ENCODE data around the gene RALGPS2. TPM values are rescaled to one million over a fixed set of nuclear protein-coding genes. Genes with fewer than 3 reads are reported as not detected.

RALGPS2 gene
- polyA plus RNA-seq, 1 of the 3 experiments (the other 2 are of a cell fraction), result 5.1 TPM

DNA sequence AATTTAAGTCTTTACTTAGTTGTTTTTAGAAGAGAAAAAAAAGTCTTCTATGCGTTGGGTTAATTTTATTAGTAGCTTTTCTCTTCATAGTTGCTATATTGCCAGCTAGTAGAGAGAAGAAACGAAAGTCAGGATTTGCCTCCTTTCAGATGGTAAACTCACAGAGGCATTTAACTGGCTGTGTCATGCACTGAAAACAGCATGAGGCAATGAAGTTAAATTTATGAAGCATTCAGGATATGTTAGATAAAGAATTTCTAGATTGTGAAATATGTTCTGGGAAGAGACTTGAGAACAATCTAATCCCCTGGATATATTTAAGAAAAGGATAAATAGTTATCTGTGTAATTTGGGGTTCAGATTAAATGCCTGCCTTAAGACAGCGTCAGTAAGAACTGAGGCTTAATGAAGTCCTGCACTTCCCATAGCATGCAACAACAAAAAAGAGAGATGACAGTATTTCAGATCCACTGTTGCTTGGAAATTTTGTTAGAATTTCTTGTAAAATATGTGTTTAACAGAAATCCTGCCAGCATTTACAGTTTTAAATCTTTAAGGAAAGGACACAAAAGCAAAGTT is 144.2 kb downstream of the RALGPS2 start (continued):
- TF ChIP-seq, protein P1, sequence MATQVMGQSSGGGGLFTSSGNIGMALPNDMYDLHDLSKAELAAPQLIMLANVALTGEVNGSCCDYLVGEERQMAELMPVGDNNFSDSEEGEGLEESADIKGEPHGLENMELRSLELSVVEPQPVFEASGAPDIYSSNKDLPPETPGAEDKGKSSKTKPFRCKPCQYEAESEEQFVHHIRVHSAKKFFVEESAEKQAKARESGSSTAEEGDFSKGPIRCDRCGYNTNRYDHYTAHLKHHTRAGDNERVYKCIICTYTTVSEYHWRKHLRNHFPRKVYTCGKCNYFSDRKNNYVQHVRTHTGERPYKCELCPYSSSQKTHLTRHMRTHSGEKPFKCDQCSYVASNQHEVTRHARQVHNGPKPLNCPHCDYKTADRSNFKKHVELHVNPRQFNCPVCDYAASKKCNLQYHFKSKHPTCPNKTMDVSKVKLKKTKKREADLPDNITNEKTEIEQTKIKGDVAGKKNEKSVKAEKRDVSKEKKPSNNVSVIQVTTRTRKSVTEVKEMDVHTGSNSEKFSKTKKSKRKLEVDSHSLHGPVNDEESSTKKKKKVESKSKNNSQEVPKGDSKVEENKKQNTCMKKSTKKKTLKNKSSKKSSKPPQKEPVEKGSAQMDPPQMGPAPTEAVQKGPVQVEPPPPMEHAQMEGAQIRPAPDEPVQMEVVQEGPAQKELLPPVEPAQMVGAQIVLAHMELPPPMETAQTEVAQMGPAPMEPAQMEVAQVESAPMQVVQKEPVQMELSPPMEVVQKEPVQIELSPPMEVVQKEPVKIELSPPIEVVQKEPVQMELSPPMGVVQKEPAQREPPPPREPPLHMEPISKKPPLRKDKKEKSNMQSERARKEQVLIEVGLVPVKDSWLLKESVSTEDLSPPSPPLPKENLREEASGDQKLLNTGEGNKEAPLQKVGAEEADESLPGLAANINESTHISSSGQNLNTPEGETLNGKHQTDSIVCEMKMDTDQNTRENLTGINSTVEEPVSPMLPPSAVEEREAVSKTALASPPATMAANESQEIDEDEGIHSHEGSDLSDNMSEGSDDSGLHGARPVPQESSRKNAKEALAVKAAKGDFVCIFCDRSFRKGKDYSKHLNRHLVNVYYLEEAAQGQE (IDR thresholded peaks at IDR 0.05; ENCODE audit: low read depth, low read length), result no peak
- TF ChIP-seq SMC3 (IDR thresholded peaks at IDR 0.05; ENCODE audit: low read depth, low read length) (no peak), RXRA (IDR thresholded peaks at IDR 0.05; ENCODE audit: borderline replicate concordance, low read depth) (no peak), NFIC (IDR thresholded peaks at IDR 0.05; ENCODE audit: borderline replicate concordance) (no peak)
- TF ChIP-seq, protein P2, sequence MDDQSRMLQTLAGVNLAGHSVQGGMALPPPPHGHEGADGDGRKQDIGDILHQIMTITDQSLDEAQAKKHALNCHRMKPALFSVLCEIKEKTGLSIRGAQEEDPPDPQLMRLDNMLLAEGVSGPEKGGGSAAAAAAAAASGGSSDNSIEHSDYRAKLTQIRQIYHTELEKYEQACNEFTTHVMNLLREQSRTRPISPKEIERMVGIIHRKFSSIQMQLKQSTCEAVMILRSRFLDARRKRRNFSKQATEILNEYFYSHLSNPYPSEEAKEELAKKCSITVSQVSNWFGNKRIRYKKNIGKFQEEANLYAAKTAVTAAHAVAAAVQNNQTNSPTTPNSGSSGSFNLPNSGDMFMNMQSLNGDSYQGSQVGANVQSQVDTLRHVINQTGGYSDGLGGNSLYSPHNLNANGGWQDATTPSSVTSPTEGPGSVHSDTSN (IDR thresholded peaks at IDR 0.05), result no peak

DNA sequence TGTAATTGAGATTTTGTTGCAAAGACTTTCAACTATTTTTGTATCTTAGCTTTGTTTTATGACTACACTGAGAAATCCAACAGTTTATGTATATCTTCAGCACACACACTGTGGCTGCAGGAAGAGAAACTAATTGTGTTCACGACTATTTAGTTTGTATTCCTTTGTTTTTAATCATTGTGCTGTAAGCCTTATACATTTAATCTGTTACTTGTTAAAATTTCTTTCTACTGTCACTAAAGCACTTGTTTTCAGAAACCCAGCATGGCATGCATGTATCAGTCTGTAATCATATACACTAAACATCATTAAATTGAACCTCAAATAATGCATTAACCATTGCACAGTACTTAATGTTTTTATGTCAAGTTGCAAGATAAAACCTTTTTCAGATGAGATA is 145.2 kb downstream of the RALGPS2 start:
- Histone ChIP-seq H2AFZ (ENCODE audit: low read depth) (no peak overlapping the region), H3K79me2 (ENCODE audit: insufficient read depth) (no peaks in the 10 kb centered on the region), H3K27me3 (ENCODE audit: insufficient read depth) (no peaks in the 10 kb centered on the region), H3K9me3 (no peaks in the 10 kb centered on the region), H3K9me2 (no peaks in the 10 kb centered on the region), H3K36me3 (replicated peaks in 1 of 2; ENCODE audit: control insufficient read depth in 1 of 2, insufficient read depth in 2 of 2, low read length in 1 of 2) (peaks cover 3 to 9% of the 10 kb centered on the region in 2 experiments), H4K20me1 (ENCODE audit: insufficient read depth) (no peaks in the 10 kb centered on the region), H3K27ac (ENCODE audit: low read depth in 2 of 2, low read length in 1 of 2) (no peak overlapping the region), H3K4me2 (no peak overlapping the region), H3K4me1 (ENCODE audit: control insufficient read depth in 1 of 2, insufficient read depth in 2 of 2, low read depth in 1 of 2, low read length in 1 of 2) (peaks cover 19 to 27% of the 10 kb centered on the region in 2 experiments; a peak in 3 of 4 replicates), H3F3A (replicated peaks; ENCODE audit: insufficient read depth) (peaks cover 3% of the 10 kb centered on the region), H3K4me3 (ENCODE audit: low read depth in 2 of 2, low read length in 1 of 2) (no peak overlapping the region), H3K9ac (no peak overlapping the region)
- ChIA-PET POLR2A (no interaction called here), CTCF (interaction anchor here (1.5 to 3.3 kb wide), 2 partner anchors 9 to 132 kb away, joined by 3 to 13 read pairs; no protein-coding TSS in a partner anchor)
- no peak for DNase-seq
- WGBS (ENCODE audit: low lambda C conversion rate), result 83% methylated on average over 1 of the region's 1 CpG
- TF ChIP-seq, protein P3, sequence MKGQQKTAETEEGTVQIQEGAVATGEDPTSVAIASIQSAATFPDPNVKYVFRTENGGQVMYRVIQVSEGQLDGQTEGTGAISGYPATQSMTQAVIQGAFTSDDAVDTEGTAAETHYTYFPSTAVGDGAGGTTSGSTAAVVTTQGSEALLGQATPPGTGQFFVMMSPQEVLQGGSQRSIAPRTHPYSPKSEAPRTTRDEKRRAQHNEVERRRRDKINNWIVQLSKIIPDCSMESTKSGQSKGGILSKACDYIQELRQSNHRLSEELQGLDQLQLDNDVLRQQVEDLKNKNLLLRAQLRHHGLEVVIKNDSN (IDR thresholded peaks at IDR 0.05; ENCODE audit: borderline replicate concordance, low read depth), result no peak
- no peak for TF ChIP-seq RFX5 (IDR thresholded peaks at IDR 0.05; ENCODE audit: low read length)
- no peak for TF ChIP-seq NRF1 (IDR thresholded peaks at IDR 0.05; ENCODE audit: low read depth, low read length)
- TF ChIP-seq POLR2AphosphoS5 (IDR thresholded peaks at IDR 0.05; ENCODE audit: low read depth, low read length), result no peak
- no peak for TF ChIP-seq FOXM1 (IDR thresholded peaks at IDR 0.05; ENCODE audit: low read depth)
- TF ChIP-seq, protein P4, sequence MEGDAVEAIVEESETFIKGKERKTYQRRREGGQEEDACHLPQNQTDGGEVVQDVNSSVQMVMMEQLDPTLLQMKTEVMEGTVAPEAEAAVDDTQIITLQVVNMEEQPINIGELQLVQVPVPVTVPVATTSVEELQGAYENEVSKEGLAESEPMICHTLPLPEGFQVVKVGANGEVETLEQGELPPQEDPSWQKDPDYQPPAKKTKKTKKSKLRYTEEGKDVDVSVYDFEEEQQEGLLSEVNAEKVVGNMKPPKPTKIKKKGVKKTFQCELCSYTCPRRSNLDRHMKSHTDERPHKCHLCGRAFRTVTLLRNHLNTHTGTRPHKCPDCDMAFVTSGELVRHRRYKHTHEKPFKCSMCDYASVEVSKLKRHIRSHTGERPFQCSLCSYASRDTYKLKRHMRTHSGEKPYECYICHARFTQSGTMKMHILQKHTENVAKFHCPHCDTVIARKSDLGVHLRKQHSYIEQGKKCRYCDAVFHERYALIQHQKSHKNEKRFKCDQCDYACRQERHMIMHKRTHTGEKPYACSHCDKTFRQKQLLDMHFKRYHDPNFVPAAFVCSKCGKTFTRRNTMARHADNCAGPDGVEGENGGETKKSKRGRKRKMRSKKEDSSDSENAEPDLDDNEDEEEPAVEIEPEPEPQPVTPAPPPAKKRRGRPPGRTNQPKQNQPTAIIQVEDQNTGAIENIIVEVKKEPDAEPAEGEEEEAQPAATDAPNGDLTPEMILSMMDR (IDR thresholded peaks at IDR 0.05), result no peak
